ENCODE data around the gene NDST4.

NDST4 gene

GRCh38 chr4:114813961-114814360, 299.5 kb downstream of the NDST4 start:
- no peaks in the 10 kb centered on the region for H3K36me3 Mint-ChIP-seq
- H3K4me1 Mint-ChIP-seq (ENCODE audit: low read depth): no peaks in the 10 kb centered on the region
- no peak overlapping the region for H3K27ac Mint-ChIP-seq
- no peaks in the 10 kb centered on the region for H3K9me3 Mint-ChIP-seq (ENCODE audit: low read depth)
- no peak overlapping the region for H3K4me3 Mint-ChIP-seq
- no peaks in the 10 kb centered on the region for H3K27me3 Mint-ChIP-seq

- Mint-ChIP-seq H3K4me3 (no peak overlapping the region), H3K4me1 (ENCODE audit: low read depth) (no peaks in the 10 kb centered on the region), H3K27ac (no peak overlapping the region), H3K9me3 (ENCODE audit: low read depth) (no peaks in the 10 kb centered on the region), H3K27me3 (peaks cover 2% of the 10 kb centered on the region), H3K36me3 (no peaks in the 10 kb centered on the region)
Measured at GRCh38 chr4:114811564-114812301, 301.7 kb downstream of the NDST4 start.

GRCh38 chr4:114807759-114808404, 305.5 kb downstream of the NDST4 start:
- H3K4me3 Mint-ChIP-seq: no peak overlapping the region
- no peaks in the 10 kb centered on the region for H3K9me3 Mint-ChIP-seq (ENCODE audit: low read depth)
- no peak overlapping the region for H3K27ac Mint-ChIP-seq
- H3K4me1 Mint-ChIP-seq (ENCODE audit: low read depth): no peaks in the 10 kb centered on the region
- peaks cover 2% of the 10 kb centered on the region for H3K27me3 Mint-ChIP-seq
- no peaks in the 10 kb centered on the region for H3K36me3 Mint-ChIP-seq

DNA sequence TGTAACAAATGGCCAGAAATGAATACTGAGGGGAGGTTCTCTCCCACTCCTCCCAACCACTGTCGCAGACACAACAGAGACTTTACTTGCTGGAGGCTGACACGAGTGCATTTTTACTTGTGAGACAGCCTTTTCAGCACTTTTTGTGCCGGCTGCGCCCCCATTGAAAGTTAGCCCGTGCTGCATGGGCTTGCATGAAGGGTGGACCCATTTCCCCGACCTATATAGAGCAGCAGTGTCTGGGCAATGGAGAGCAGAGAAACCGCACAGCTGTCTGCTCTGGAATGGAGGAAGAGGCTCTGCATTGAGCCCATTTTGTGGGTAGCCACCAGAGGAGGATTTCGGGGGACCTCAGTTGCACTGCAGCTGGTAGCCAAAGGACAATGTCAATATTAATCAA, 306.1 kb downstream of the NDST4 start:
- Mint-ChIP-seq H3K36me3 (no peaks in the 10 kb centered on the region), H3K4me3 (no peak overlapping the region), H3K27me3 (peaks cover 2% of the 10 kb centered on the region)

DNA sequence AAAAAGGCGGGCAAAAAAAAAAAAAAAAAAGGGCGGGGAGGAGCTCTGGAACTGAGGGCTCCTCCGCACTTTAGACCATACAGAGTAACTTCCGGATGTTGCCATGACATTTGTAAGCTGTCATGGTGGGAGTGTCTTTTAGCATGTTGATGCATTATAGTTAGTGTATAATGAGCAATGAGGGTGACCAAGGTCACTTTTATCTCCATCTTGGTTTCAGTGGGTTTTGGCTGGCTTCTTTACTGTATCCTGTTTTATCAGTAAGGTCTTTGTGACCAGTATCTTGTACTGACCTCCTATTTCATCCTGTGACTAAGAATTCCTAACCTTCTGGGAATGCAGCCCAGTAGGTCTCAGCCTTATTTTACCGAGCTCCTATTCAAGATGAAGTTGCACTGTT, 321.4 kb downstream of the NDST4 start:
- Mint-ChIP-seq H3K27me3 (peaks cover 8% of the 10 kb centered on the region), H3K9me3 (ENCODE audit: low read depth) (no peaks in the 10 kb centered on the region), H3K4me1 (ENCODE audit: low read depth) (no peaks in the 10 kb centered on the region), H3K36me3 (no peaks in the 10 kb centered on the region), H3K4me3 (no peak overlapping the region), H3K27ac (no peak overlapping the region)

More for the DNA sequence above, 306.1 kb downstream of the NDST4 start:
- H3K9me3 Mint-ChIP-seq (ENCODE audit: low read depth): no peaks in the 10 kb centered on the region
- no peak overlapping the region for H3K27ac Mint-ChIP-seq
- H3K4me1 Mint-ChIP-seq (ENCODE audit: low read depth): no peaks in the 10 kb centered on the region

- Mint-ChIP-seq H3K9me3 (ENCODE audit: low read depth) (no peaks in the 10 kb centered on the region), H3K4me1 (ENCODE audit: low read depth) (no peaks in the 10 kb centered on the region), H3K27ac (no peak overlapping the region), H3K27me3 (peaks cover 15% of the 10 kb centered on the region), H3K4me3 (no peak overlapping the region), H3K36me3 (no peaks in the 10 kb centered on the region)
Measured at GRCh38 chr4:114785570-114785969, 327.9 kb downstream of the NDST4 start.

DNA sequence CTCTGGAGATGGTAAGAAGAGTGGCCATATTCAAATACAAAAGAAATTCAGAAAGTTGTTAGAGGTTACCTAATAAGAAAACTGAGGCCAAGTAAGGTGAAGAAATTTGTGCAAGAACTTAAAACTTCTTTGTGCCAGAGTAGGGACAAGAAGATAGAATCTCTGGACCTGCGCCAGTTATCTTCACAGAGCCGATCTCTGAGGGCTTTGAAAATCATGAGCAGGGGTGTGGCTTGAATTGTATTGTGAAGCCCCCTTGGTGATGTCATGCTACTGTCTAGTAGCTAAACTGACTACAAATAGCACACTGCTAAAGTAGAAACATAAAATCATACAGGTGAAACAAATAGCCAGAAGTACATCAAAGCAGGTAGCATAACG, 330.2 kb downstream of the NDST4 start:
- no peaks in the 10 kb centered on the region for H3K4me1 Mint-ChIP-seq (ENCODE audit: low read depth)
- H3K36me3 Mint-ChIP-seq: no peaks in the 10 kb centered on the region
- no peak overlapping the region for H3K4me3 Mint-ChIP-seq
- H3K27me3 Mint-ChIP-seq: peaks cover 10% of the 10 kb centered on the region
- H3K27ac Mint-ChIP-seq: no peak overlapping the region
- H3K9me3 Mint-ChIP-seq (ENCODE audit: low read depth): no peaks in the 10 kb centered on the region

DNA sequence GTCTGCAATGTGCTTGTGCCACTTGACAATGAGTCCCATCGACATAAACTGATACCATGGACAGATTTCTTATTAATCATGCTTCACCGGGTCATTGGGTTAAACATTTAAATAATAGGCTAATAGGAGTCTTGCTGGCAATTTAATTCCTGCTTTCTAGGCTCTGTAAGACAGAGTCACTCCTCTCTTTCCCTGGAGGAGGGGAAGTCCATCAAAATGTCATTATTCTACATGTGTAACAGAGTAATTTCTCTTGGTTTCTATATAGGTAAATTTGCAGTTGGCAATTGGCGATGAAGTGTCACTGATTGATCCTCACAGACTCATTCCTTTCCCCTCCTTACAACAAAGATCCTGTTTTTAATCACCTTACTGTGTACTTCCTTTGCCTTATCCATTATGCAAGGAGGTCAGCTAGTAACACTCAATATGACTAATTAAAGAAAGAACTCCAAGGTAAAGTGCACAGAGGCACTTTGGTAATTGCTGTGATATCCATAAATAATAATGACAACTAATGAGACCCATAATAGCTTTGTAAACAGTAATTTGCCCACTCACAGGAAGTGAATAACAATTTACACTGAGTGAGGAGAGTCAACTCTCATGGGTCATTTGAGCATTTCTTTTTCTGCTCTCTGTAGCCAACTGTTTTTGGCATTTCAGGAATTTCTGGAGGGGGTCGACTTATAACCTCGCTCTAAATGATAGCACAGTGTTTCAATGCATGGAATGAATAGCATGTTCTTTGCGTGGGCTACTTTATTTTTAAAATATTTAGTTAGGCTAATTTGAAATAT, 330.8 kb downstream of the NDST4 start:
- Mint-ChIP-seq H3K9me3 (ENCODE audit: low read depth) (no peaks in the 10 kb centered on the region), H3K27me3 (peaks cover 9% of the 10 kb centered on the region), H3K27ac (no peak overlapping the region), H3K36me3 (no peaks in the 10 kb centered on the region), H3K4me3 (no peak overlapping the region), H3K4me1 (ENCODE audit: low read depth) (no peaks in the 10 kb centered on the region)

DNA sequence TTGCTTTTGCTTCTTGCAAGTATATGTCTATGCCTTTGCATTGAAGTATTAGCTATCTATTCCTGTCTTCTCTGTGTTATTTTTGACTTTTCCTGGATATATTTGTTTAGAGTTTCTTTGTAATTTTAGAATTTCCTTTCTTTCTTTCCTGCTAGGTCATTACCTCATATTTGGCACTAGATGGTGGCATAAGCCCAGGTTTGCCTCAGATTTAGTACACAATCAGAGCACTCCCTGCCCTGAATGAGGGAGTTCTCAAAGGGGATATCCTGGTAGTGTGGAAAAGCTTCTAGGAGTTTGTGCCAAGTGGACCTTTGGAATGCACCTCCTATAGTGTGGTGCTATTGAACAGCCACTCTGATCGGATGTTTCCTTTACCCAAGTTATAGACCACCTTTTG, 333.2 kb downstream of the NDST4 start:
- H3K4me1 Mint-ChIP-seq (ENCODE audit: low read depth): no peaks in the 10 kb centered on the region

More for the DNA sequence above, 333.2 kb downstream of the NDST4 start:
- H3K27ac Mint-ChIP-seq: no peak overlapping the region
- H3K36me3 Mint-ChIP-seq: no peaks in the 10 kb centered on the region
- peaks cover 7% of the 10 kb centered on the region for H3K27me3 Mint-ChIP-seq
- H3K9me3 Mint-ChIP-seq (ENCODE audit: low read depth): no peaks in the 10 kb centered on the region
- no peak overlapping the region for H3K4me3 Mint-ChIP-seq

Measured in activated naive CD8-positive, alpha-beta T cell (primary cell).